T-helper 17 cell (primary cell): ENCODE measurements around the gene GNG2. TPM values are rescaled to one million over a fixed set of nuclear protein-coding genes. Genes with fewer than 3 reads are reported as not detected.

Experiments used
- ATAC-seq: fragments of 150-1000 bp; cut with Tn5 transposase; 2 replicates; pipeline ENCODE4 v1.10.0; 2021; ENCODE audit warnings: mild to moderate bottlenecking, moderate library complexity
- DNase-seq, 3 donors: peaks; one replicate each; pipeline versions ENCODE4 v3.0.0 to v3.0.0-alpha.2; 2020 to 2021
- H3K9me3 ChIP-seq: one replicate; pipeline ENCODE4 v1.7.0; 2013; ENCODE audit warnings: low read length, mild to moderate bottlenecking; ENCODE audit not compliant: control insufficient read depth, poor library complexity, severe bottlenecking
- H3K27ac Mint-ChIP-seq: one replicate; pipeline ENCODE4 v1.8.0; 2022; ENCODE audit warnings: mild to moderate bottlenecking, moderate library complexity, mixed read lengths
- H3K27me3 Mint-ChIP-seq: one replicate; pipeline ENCODE4 v1.8.0; 2022; ENCODE audit warnings: mixed read lengths
- H3K36me3 Mint-ChIP-seq: one replicate; pipeline ENCODE4 v1.8.0; 2022; ENCODE audit warnings: low read depth, mixed read lengths
- H3K4me1 Mint-ChIP-seq: one replicate; pipeline ENCODE4 v1.8.0; 2022; ENCODE audit warnings: mild to moderate bottlenecking, mixed read lengths
- H3K4me3 Mint-ChIP-seq: one replicate; pipeline ENCODE4 v1.8.0; 2022; ENCODE audit warnings: mild to moderate bottlenecking, moderate library complexity, mixed read lengths
- total RNA-seq, 4 donors: library from RNA in 2 of 4; stranded (reverse) in 2 of 4; gene quantifications; one replicate each; pipeline ENCODE4 v1.2.3 and lab custom pipeline; 2022 to 2026

The GNG2 gene
- total RNA-seq, 2 donors from 2014 or later = 194 to 208 TPM

DNA sequence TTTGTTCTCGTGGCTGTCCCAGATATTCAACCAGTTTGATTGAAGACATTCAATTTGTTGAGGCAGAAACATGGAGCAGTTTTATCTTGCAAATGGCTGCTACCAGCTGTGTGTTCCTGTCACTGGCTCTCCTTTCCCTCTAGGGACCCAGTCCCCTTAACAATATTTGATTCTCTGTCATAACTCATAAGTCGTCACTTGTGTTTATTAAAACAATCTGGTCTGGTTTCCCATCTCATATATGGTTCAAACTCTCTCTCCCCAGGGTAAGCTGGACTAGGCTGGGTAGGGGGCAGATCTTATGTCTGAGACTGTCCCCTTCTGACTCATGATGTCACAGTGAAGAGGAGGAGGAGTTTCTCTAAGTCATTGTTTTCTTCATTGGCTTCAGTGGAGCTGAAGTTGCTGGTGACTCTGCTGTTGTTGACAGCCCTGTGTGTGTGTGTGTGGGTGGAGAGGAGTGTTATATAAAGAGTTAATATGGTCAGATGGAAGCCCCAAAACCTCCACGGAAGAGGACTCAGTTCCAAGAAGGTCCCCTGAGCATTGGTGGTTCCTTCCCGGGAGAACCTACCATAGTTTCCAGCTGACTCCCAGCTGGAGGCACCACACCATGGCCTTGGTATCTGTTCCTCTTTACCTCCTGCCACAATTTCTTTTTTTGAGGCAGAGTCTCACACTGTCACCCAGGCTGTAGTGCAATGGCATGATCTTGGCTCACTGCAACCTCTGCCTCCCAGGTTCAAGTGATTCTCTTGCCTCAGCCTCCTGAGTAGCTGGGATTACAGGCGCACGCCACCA lies 16.1 kb upstream of the GNG2 start:
- no peaks in the 10 kb centered on the region for H3K9me3 ChIP-seq
- Mint-ChIP-seq H3K4me3 (no peak overlapping the region), H3K27ac (peak overlapping the region; percentile 99), H3K27me3 (no peaks in the 10 kb centered on the region), H3K4me1 (peaks cover 34% of the 10 kb centered on the region), H3K36me3 (no peaks in the 10 kb centered on the region)
- ATAC-seq (no peak), DNase-seq (no peak)

- Mint-ChIP-seq H3K4me1 (peaks cover 32% of the 10 kb centered on the region), H3K27ac (peak overlapping the region; percentile 99), H3K36me3 (no peaks in the 10 kb centered on the region), H3K27me3 (no peaks in the 10 kb centered on the region), H3K4me3 (peak overlapping the region; percentile 19)
- DNase-seq (no peak), ATAC-seq (no peak)
- no peaks in the 10 kb centered on the region for H3K9me3 ChIP-seq
Observed at GRCh38 chr14:51845811-51846210, 14.6 kb upstream of the GNG2 start.

DNA sequence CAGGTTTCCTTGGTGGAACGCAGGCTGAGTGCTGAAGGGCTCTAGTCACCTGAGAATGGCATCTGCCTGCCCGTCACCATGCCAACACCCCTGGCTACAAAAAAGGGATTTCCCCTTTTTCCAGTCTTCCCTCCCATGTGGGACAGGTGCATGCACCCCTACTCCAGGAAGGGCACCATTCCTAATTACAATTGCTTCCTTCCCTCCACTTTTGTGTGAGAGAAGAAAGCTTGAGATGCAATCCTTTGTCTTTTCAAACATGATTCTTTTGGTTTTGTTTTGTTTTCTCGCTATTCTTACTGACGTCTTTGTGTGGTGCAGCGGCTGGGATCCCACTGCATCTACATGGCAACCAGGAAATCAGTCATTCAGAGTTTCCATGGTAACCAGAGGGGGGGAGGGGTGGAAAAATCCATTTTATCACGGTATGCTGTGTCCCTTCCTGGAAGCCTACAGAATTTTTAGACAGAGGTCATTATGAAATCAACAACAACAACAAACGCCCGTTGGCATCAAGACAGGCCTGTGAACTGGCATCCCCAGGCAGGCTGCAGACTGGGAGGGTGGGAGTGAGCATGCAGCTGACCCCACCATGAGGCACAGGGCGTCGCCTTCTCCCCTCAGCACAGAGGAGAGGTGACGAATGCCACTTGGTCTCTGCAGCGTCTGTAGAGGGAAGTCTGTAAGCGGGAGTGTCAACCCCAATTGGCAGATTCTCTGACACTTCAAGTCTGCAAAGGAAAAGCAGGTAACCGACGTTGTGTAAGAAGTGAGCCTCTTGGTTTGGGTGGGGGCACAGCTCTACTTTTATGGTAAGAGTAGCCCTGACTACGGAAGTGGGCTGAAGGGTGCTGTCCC lies 13.6 kb upstream of the GNG2 start:
- Mint-ChIP-seq H3K36me3 (no peaks in the 10 kb centered on the region), H3K27ac (peak overlapping the region; percentile 99), H3K4me3 (peak overlapping the region; percentile 88), H3K27me3 (no peaks in the 10 kb centered on the region), H3K4me1 (peaks cover 33% of the 10 kb centered on the region)
- ATAC-seq (peak; percentile 84), DNase-seq (peak; percentile 60 to 79 (median 73))
- no peaks in the 10 kb centered on the region for H3K9me3 ChIP-seq

DNA sequence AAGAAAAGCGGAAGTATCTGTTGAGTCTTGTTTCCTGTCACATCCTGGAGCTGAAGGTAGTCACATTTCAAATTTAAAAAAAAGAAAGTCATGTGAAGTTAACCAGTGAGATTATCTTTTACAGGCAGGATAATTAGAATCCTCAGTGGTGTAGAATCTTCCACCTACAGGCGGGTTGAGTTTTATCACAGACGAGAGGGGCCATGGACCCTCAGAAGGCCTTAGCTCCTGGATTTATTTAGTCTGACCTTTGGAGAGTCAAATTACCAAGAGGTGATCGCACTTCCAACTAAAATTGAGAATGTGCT lies 13.0 kb upstream of the GNG2 start:
- H3K36me3 Mint-ChIP-seq = no peaks in the 10 kb centered on the region
- DNase-seq (no peak), ATAC-seq (no peak)
- peaks cover 33% of the 10 kb centered on the region for H3K4me1 Mint-ChIP-seq
- H3K9me3 ChIP-seq = no peaks in the 10 kb centered on the region
- H3K27ac Mint-ChIP-seq = peak overlapping the region; percentile 99
- no peaks in the 10 kb centered on the region for H3K27me3 Mint-ChIP-seq
- H3K4me3 Mint-ChIP-seq = peak overlapping the region; percentile 88

DNA sequence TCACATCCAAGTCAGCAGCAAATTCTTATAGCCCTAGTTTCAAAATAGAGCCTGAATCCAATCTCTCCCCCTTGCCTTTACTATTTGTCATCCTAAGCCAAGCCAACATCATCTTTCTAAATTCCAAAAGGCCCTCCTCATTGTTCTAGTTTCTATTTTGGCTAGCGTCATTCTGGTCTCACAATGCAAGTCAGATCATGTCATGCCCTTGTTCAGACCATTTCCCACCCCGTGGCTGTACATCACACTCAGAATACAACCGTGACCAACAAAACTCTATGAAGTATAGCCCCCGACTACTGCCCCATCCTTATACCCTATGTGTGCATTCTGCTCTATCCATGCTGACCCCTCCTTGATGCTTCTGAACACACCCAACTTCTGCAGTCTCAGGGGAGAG lies 12.3 kb upstream of the GNG2 start:
- Mint-ChIP-seq H3K36me3 (no peaks in the 10 kb centered on the region), H3K4me3 (peak overlapping the region; percentile 32), H3K27me3 (no peaks in the 10 kb centered on the region), H3K27ac (peak overlapping the region; percentile 99), H3K4me1 (peaks cover 32% of the 10 kb centered on the region)
- ATAC-seq = no peak
- no peaks in the 10 kb centered on the region for H3K9me3 ChIP-seq
- DNase-seq = no peak

GRCh38 chr14:51849097-51849496 lies 11.3 kb upstream of the GNG2 start:
- Mint-ChIP-seq H3K4me1 (peaks cover 27% of the 10 kb centered on the region), H3K27ac (peak overlapping the region; percentile 99), H3K36me3 (no peaks in the 10 kb centered on the region), H3K27me3 (no peaks in the 10 kb centered on the region), H3K4me3 (no peak overlapping the region)
- ATAC-seq (no peak), DNase-seq (no peak)
- no peaks in the 10 kb centered on the region for H3K9me3 ChIP-seq

GRCh38 chr14:51850651-51851050 lies 9.8 kb upstream of the GNG2 start:
- DNase-seq (no peak), ATAC-seq (no peak)
- H3K27me3 Mint-ChIP-seq = no peaks in the 10 kb centered on the region
- no peaks in the 10 kb centered on the region for H3K9me3 ChIP-seq
- peak overlapping the region; percentile 2 for H3K27ac Mint-ChIP-seq
- H3K36me3 Mint-ChIP-seq = no peaks in the 10 kb centered on the region
- H3K4me3 Mint-ChIP-seq = no peak overlapping the region
- peaks cover 28% of the 10 kb centered on the region for H3K4me1 Mint-ChIP-seq

DNA sequence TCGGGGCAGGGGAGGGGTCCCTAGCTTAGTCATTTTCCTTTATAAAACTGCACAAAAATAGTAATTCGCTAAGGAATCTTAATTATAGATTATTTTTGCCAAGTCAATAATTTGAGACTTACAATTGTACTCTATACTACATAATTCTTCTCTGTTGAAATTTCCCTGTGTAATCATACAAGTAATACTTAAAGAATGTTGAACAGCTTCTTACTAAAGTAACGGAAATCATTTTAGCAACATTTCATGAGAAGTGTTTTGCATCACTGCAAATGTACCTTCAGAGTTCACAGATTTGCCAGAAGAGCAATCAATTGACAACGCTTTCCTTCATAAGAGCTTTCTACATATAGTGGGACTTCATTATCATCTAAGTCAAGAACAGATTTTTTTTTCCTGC lies 7.9 kb upstream of the GNG2 start:
- Mint-ChIP-seq H3K4me1 (peaks cover 29% of the 10 kb centered on the region), H3K36me3 (peaks cover 2% of the 10 kb centered on the region), H3K27ac (no peak overlapping the region), H3K27me3 (no peaks in the 10 kb centered on the region), H3K4me3 (no peak overlapping the region)
- no peak for ATAC-seq
- H3K9me3 ChIP-seq = no peaks in the 10 kb centered on the region
- DNase-seq = no peak

GRCh38 chr14:51855234-51855633 lies 5.2 kb upstream of the GNG2 start:
- DNase-seq (no peak), ATAC-seq (no peak)
- Mint-ChIP-seq H3K27me3 (no peaks in the 10 kb centered on the region), H3K36me3 (peaks cover 2% of the 10 kb centered on the region), H3K4me1 (peaks cover 30% of the 10 kb centered on the region), H3K27ac (peak overlapping the region; percentile 67), H3K4me3 (no peak overlapping the region)
- no peaks in the 10 kb centered on the region for H3K9me3 ChIP-seq

GRCh38 chr14:51856792-51857296 lies 3.6 kb upstream of the GNG2 start:
- Mint-ChIP-seq H3K4me3 (no peak overlapping the region), H3K27me3 (no peaks in the 10 kb centered on the region), H3K27ac (no peak overlapping the region), H3K4me1 (peaks cover 34% of the 10 kb centered on the region), H3K36me3 (peaks cover 2% of the 10 kb centered on the region)
- DNase-seq = no peak
- H3K9me3 ChIP-seq = no peaks in the 10 kb centered on the region
- no peak for ATAC-seq

- ATAC-seq = no peak
- Mint-ChIP-seq H3K36me3 (peaks cover 2% of the 10 kb centered on the region), H3K27me3 (no peaks in the 10 kb centered on the region), H3K4me3 (peak overlapping the region; percentile 9), H3K4me1 (peaks cover 47% of the 10 kb centered on the region), H3K27ac (no peak overlapping the region)
- H3K9me3 ChIP-seq = no peaks in the 10 kb centered on the region
- DNase-seq = no peak
Observed at GRCh38 chr14:51859131-51859530, 1.3 kb upstream of the GNG2 start.

GRCh38 chr14:51860825-51861499 lies 550 bp downstream of the GNG2 start:
- DNase-seq (no peak), ATAC-seq (peak; percentile 20)
- H3K9me3 ChIP-seq = no peaks in the 10 kb centered on the region
- peaks cover 51% of the 10 kb centered on the region for H3K4me1 Mint-ChIP-seq
- peaks cover 2% of the 10 kb centered on the region for H3K36me3 Mint-ChIP-seq
- H3K27ac Mint-ChIP-seq = no peak overlapping the region
- no peaks in the 10 kb centered on the region for H3K27me3 Mint-ChIP-seq
- H3K4me3 Mint-ChIP-seq = peak overlapping the region; percentile 97

DNA sequence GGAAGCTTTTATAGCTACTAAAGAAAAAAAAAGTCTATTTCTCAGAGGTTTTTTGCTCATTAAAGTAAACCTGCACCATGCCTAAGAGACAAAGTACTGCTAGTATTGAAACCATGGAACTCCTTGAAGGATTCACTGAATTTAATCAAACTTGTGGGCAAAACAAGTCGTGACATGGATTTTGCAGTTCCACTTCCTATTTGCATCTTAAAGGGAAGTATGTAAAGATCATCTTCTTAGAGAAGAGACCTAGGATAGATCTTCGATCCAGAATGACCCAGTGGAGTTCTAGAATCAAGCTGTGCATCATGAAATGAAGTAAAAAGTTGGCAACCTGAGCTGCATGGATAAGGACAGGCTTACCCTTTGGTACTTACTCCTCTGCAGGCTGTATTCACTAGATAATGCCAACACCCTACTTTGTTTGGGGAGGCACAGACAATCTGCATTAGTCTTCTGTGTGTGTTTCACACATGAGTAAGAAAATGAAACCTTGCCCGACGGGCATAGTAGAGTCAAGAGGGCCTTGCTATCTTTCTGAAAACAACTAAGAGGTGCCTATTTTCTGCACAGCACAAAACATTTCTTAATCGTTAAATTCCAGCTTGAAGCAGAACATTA lies 1.9 kb downstream of the GNG2 start:
- no peak for DNase-seq
- H3K27ac Mint-ChIP-seq = no peak overlapping the region

More for the DNA sequence above, 1.9 kb downstream of the GNG2 start:
- Mint-ChIP-seq H3K4me1 (peaks cover 44% of the 10 kb centered on the region), H3K36me3 (no peaks in the 10 kb centered on the region), H3K27me3 (no peaks in the 10 kb centered on the region), H3K4me3 (peak overlapping the region; percentile 97)
- H3K9me3 ChIP-seq = no peaks in the 10 kb centered on the region
- no peak for ATAC-seq
